HG03066 (cell line): ENCODE results near the gene NEMF.
A peak's percentile ranks its signal among the peaks of the same experiment; 100 is the strongest.
"Not testable (repeated sequence)": the region's sequence is repeated elsewhere in the genome, so short reads cannot be mapped to it uniquely, and the experiment has no call there.

ENCODE experiments used
- ATAC-seq: cut with Tn5 transposase; IDR thresholded peaks from one replicate; pipeline ENCODE4 v1.9.1; 2021; ENCODE audit warnings: low read depth; ENCODE audit not compliant: unreplicated experiment

NEMF gene, protein sequence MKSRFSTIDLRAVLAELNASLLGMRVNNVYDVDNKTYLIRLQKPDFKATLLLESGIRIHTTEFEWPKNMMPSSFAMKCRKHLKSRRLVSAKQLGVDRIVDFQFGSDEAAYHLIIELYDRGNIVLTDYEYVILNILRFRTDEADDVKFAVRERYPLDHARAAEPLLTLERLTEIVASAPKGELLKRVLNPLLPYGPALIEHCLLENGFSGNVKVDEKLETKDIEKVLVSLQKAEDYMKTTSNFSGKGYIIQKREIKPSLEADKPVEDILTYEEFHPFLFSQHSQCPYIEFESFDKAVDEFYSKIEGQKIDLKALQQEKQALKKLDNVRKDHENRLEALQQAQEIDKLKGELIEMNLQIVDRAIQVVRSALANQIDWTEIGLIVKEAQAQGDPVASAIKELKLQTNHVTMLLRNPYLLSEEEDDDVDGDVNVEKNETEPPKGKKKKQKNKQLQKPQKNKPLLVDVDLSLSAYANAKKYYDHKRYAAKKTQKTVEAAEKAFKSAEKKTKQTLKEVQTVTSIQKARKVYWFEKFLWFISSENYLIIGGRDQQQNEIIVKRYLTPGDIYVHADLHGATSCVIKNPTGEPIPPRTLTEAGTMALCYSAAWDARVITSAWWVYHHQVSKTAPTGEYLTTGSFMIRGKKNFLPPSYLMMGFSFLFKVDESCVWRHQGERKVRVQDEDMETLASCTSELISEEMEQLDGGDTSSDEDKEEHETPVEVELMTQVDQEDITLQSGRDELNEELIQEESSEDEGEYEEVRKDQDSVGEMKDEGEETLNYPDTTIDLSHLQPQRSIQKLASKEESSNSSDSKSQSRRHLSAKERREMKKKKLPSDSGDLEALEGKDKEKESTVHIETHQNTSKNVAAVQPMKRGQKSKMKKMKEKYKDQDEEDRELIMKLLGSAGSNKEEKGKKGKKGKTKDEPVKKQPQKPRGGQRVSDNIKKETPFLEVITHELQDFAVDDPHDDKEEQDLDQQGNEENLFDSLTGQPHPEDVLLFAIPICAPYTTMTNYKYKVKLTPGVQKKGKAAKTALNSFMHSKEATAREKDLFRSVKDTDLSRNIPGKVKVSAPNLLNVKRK

DNA sequence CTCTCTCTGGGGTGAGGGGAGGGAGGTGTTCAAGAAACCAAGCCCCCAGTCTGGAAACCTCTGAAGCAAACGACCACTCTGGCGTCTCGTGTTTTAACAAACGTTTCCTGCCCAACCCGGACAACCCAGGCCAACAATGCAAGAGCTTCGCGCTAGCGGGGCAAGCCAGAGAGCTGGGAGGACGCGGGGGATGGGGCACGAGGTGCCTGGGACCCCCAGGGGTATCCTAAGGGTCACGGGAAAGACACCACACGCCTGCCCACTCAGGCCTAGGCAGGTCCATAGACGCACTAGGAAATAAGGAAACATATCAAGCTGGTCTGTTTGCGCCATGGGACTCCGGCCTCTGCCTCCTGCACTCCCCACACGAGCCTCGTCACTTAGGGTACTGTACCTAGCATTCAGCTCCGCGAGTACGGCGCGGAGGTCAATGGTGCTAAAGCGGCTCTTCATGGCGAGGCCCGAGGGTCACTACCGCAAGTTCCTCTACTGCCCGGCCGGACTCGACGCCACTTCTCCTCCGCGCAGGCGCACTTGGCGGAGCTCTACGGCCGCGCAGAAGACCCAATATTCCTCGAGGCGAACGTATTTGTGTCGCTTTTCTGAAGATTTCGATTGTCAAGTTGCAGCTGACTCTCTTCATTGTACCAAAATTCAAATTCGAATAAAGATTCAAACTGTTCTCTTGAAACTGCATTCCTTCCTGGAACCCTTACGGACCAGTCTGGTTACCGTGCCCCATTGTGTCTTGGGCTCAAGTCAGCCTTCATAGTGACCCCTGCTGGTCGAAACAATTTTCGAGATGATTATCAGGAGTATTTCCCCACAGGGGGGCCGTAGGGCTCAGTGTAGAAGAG is at the start of gene NEMF:
TSS of gene NEMF (minus strand) at position 488 of the 857 bp plus-strand sequence. CDS start at position 453, 35 bp downstream.
- peak; percentile 74 for ATAC-seq

DNA sequence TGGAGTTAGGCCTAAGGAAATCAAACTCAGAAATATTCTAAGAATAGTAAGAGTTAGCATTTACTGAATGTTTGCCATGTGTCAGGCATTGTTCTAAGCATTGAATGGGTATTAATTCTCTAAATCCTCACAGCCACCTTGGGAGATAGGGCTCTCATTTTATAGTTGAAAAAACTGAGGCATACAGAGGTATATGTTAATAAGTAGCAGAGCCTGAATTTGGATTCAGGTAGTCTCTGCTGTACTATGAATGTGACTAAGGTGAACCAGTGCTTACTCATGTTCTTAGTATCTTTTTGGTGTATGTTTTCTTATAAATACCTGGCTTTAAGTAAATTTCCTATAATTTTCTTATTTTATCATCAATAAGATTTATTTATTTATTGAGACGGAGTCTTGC is 48.4 kb upstream of the NEMF start:
- ATAC-seq, result no peak

DNA sequence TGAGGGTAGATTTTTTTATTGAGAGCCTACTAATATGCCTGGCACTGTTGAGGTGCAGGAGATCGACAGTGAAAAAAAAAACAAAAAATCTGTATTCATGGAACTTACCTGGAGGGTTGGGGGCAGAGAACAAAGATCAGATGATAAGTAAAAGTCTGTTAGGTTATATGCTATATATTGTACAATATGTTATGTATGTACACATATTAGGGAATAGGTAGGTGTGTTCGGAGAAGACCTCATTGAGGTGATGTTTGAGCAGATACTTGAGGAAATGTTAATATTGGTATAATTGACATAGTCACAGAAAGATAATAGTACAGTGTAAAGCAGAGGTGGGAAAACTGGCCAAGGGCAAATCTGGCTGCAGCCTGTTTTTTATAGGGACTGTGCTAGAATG is 45.9 kb upstream of the NEMF start:
- no peak for ATAC-seq

DNA sequence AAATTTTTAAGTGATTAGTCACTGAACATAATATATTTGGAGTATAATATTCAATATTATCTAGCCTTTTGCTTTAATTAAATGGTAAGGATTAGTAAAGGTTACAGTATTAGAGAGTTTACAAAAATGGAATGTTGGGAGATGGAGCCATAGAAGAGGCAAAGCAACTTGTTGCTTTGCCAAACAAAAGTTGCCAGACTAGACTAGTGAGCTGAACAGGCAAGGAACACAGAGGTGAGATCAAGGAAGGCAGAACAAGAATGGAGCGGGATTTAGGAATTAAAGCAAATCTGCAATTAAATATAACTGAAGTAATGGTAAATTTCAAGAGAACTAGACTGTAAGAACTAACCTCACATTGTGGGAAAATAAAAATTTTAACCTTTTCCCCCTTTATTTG is 45.4 kb upstream of the NEMF start:
- no peak for ATAC-seq

DNA sequence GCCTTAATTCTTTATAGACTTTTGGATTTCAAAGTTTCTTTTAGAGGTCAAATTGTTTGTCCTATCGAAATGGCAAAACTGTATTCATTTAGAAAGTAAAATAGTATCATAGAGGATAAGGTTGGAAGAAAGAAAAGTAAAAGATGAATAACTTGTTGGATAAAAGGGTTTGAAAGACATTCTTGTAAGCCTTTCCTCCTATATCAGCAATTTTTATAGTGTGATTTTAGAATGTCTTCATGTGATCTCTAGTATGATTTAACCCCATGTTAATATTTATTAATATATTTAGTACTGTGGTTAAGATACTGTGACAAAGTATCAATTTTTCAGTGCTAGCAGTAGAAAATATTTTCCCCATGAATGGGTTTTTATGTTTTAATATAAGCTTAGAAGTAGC is 44.8 kb upstream of the NEMF start:
- ATAC-seq, result no peak

DNA sequence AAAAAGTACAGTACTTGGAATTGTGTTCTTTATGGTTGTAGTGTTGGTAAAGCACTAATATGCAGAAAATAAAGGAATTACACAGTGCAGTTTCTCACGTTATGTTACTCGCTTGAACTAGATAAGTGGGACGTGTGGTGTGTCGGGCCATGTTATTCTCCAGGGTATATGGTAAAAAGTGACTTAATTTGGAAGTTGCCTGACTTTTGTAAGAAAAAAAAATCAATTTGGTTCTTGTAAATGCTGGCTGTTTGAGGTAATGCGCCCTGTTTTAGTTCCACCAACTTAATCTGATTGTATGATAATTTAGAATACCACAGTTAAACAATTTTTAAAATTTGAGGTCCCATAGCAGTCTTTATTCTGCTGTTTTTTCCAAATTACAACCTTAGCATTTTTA is 44.4 kb upstream of the NEMF start:
- no peak for ATAC-seq

DNA sequence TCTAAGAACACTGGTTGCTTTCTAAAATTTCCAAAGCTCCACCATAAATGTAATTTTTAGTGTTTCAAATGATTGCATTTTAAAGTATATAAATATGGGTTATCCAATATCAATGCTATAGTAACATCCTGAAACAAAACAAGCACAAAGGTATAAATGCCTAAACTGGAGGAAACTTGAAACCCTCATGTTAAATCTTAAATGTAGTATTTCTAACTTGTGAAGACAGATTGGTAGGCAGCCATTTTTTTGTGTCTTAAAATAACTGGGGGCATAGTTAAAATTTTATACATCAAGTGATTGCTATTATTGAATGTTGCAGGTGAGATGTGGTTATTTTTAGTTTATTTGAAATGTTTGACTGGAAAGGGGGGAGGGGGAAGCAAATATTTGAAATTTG is 43.7 kb upstream of the NEMF start:
- not testable (repeated sequence) for ATAC-seq

DNA sequence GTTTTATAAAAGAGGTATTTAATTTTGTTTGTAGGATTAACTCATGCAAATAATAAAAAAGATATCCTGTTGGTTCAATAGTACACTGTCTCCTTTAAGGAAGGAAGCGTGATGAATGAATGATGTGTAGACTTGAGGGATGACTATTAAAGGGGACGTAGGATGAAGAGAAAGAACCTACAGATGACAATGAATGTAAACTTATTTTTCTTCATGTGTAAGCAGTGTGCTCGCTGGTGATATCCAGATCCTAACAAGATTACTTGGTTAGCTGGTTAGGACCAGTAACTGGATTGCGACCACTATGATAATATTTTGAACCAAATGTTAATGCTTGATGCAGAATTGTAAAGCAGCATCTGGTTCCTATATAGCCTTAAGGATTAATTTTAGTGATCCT is 42.9 kb upstream of the NEMF start:
- ATAC-seq, result no peak

DNA sequence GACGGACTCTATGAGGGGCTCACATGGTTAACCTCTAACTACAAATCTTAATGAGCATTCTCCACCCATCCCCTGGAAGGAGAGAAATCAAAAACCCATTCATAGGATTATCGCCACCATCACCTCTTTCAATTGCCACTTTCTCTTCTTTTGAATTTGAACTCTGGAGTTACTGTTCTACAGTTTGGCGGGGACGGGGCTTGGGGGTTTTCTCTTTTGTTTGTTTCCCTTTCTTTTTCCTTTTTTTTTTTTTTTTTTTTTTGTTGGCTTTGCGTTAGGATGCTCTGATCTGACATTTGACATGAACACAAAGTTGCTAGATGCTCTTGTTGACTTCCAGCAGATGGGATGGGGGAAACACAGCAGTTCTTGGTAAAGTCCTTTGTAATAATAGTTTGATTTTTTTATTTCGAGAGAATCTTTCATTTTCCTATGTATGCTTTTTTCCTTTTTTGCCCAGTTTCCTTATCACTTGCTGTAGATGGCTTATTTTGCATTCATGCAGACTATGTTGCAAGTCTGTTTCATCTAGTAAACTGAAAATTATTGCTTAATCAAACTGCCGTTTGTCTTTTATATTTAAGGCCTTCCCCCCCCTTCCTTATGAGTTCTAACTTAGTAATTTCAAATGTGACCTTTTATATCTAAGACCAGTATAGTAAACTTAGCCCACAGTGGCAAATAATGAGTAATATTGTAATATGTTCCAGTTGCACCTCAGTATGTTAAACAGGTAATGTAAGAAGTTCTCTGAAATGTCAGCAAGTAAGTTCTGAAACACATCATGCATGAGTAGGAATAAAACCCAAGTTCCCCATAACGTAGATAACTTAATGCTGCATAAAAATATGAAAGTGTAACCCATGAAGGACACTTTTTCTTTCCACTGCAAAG is 41.9 kb upstream of the NEMF start:
- not testable (repeated sequence) for ATAC-seq

DNA sequence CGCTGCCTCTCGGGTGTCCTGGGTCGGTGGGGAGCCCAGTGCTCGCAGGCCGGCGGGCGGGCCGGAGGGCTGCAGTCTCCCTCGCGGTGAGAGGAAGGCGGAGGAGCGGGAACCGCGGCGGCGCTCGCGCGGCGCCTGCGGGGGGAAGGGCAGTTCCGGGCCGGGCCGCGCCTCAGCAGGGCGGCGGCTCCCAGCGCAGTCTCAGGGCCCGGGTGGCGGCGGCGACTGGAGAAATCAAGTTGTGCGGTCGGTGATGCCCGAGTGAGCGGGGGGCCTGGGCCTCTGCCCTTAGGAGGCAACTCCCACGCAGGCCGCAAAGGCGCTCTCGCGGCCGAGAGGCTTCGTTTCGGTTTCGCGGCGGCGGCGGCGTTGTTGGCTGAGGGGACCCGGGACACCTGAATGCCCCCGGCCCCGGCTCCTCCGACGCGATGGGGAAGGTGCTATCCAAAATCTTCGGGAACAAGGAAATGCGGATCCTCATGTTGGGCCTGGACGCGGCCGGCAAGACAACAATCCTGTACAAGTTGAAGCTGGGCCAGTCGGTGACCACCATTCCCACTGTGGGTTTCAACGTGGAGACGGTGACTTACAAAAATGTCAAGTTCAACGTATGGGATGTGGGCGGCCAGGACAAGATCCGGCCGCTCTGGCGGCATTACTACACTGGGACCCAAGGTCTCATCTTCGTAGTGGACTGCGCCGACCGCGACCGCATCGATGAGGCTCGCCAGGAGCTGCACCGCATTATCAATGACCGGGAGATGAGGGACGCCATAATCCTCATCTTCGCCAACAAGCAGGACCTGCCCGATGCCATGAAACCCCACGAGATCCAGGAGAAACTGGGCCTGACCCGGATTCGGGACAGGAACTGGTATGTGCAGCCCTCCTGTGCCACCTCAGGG is 41.0 kb upstream of the NEMF start:
- ATAC-seq, result peak; percentile 48

DNA sequence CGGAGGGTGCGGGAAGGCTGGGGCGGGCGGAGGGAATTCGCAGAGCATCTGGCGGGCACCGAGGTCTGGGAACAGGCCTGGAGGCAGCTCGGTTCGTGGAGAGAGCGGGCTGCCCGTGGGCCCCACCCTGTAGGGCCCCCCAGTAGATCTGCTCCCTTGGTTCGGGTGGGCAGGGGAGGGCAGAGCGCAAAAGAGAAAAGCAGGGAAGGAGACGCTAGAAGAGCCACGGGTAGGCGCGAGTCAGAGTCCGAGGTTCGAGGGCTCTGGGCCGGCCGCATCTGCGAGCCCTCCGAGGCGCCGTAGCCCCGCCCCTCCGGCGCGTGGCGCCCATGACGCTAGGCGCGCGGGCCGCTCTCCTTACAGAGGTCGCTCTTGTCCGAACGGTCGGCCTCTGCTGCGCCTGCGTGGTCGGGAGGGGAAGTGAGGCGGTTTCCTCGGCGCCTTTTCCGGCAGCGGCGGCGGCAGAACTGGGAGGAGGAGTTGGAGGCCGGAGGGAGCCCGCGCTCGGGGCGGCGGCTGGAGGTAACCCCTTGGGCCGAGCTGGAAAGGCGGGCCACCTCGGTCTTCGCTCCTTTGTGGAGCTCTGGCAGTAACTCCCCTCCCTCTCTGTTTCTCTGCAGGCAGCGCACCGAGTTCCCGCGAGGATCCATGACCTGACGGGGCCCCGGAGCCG is 40.2 kb upstream of the NEMF start, which contains the start of gene ARF6:
TSS of gene ARF6 (plus strand) at position 447 of the 673 bp plus-strand sequence. CDS start 655 bp downstream, outside the sequence.
- ATAC-seq, result peak; percentile 82

DNA sequence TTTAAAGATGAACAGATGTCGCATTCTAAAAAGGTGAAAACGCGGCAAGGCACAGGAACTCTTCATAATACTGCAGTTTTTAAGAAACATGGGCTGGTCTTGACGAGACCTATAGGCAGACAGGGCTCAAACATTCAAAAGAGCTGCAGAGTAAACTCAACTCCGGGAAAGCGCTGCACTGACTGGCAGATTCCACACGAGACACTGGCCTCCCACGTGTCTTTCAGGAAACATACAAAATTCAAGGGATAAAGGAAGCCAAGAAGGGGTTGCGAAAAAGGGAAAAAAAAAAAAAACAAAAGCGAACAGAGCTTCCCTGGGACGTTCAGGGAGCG is 39.7 kb upstream of the NEMF start:
- peak; percentile 29 for ATAC-seq

DNA sequence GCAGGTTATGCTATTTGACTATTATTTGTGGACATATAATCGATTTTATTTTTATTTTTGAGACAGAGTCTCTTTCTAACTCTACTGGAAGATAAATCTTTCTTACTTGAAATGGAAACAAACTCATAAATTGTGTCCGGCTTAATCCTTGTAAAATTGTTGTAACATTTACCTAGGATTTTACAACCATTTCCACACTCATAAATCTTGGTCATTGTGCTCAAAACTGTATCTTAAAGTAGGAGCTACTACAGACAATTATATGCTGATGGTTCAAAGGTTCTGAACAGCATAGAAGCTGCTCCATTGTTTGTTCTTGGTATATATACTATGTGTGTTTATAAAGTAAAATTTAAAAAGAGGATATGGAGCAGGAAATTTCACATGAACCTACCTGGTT is 35.7 kb upstream of the NEMF start:
- no peak for ATAC-seq

DNA sequence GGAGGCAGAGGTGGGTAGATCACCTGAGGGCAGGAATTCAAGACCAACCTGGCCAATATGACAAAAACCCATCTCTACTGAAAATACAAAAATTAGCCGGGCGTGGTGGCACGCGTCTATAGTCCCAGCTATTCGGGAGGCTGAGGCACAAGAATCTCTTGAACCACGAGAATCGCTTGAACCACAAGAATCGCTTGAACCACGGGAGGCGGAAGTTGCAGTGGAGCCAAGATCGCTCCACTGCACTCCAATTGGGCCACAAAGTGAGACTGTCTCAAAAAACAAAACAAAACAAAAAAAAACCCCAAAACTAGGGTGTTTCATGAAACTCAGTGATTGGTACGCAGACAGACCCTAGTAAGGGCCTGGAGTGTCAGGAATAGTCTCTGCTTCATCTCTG is 33.9 kb upstream of the NEMF start:
- no peak for ATAC-seq

DNA sequence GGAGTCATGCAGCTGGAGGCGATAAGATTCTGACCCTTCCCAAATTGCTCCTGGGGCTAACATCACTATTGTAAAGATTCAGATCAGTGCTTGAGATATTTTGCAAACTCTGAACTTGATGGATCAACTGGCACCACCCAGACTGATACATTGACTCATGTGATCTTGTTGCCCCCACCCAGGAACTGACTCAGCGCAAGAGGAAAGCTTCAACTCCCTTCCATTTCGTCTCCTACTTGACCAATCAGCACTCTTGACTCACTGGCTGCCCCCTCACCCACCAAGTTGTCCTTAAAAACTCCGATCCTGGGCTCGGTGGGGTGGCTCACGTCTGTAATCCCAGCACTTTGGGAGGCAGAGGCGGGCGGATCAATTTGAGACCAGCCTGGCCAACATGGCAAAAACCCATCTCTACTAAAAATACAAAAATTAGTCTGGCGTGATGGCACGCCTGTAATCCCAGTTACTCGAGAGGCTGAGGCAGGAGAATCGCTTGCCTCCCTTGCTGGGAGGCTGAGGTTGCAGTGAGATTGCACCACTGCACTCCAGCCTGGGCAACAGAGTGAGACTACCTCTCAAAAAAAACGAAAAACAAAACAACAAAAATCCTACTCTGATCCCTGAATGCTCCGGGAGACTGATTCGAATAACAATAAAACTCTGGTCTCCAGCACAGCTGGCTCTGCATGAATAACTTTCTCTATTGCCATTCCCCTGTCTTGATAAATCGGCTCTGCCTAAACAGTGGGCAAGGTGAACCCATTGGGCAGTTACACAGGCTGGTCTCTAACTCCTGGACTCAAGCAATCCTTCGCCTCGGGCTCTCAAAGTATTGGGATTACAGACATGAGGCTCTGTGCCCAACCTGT is 30.5 kb upstream of the NEMF start:
- ATAC-seq, result no peak

DNA sequence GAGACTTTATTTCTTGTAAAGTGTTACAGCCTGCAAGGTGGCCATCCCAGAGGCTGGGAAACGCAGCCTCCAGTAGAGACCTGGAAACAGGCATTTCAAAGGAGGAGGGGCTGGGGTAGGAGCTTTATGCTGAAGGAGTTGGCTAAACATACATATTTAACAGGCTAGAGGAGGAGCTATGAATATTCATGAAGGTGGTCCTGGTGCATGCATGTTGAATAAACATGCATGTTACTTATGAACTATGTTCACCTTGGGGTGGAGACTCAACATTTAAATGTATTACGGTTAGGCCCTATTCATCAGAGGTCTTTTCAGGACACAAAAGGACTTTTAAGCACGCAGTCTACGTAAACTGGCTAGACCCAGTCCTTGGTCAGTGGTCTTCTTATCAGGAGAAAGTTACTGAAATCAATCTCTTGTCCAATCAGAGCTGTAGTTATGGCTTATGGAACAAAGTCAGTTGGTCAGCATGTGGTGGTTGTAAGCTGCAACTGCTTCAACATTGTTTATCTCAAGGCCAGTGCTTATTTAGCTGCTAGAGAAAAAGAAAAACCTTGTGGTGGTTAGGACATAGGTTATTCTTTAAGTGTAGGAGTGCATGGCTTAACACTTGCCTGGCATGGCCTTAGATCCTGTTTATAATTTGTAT is 28.9 kb upstream of the NEMF start:
- no peak for ATAC-seq
